T-helper 2 cell (primary cell): ENCODE data around the gene BSDC1.
"Not testable (repeated sequence)": the region's sequence is repeated elsewhere in the genome, so short reads cannot be mapped to it uniquely, and the experiment has no call there.

Source experiments
- DNase-seq, 5 experiments: peaks; one replicate each; pipeline versions ENCODE4 v3.0.0 to v3.0.0-alpha.2; 2012 to 2022
- total RNA-seq, 2 donors: gene quantifications; one replicate each; lab custom pipeline; 2026; lab: John Stamatoyannopoulos, UW

Gene BSDC1, protein sequence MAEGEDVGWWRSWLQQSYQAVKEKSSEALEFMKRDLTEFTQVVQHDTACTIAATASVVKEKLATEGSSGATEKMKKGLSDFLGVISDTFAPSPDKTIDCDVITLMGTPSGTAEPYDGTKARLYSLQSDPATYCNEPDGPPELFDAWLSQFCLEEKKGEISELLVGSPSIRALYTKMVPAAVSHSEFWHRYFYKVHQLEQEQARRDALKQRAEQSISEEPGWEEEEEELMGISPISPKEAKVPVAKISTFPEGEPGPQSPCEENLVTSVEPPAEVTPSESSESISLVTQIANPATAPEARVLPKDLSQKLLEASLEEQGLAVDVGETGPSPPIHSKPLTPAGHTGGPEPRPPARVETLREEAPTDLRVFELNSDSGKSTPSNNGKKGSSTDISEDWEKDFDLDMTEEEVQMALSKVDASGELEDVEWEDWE
- 138 to 160 reads per million in 2 donors for total RNA-seq

DNA sequence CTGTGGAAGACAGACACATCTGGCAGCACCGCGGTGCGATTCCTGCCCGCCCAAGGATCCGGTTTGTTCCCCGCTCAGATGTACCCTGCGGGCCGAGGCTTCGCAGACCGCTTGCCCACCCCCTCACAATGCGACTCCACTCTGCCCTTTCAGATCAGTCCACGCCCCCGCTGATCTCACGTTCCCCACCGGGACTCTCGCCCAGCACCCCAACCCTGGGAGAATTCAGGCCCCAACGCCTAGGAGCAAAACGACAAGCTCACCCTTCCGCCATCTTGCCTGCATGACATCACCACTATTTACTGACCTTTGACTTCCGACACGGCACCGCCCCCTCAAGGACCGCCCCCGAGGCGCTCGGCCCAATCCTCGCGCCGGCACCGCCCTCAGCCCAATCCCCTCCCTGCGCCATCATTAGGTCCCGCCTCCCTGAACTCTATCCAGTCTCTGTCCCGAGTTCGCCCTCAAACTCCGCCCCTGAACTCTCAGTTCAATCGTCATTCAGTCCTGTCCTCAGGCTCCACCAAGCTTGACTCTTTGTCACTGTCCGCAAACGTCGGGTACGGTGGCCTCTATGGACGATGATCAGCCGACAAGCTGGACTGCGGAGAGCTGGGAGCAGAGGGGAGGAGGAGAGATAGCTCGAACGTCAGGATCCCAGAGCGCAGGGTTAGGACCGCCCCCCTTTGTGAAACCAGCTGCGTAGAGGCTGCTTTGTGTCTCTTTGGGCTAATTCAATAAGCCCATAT, at the start of gene BSDC1:
Gene BSDC1 (minus strand): TSS at position 301 of the 749 bp plus-strand sequence. CDS start 27 bp downstream, at position 274.
- DNase-seq, result peak; percentile 94 to 97 (median 97)

DNA sequence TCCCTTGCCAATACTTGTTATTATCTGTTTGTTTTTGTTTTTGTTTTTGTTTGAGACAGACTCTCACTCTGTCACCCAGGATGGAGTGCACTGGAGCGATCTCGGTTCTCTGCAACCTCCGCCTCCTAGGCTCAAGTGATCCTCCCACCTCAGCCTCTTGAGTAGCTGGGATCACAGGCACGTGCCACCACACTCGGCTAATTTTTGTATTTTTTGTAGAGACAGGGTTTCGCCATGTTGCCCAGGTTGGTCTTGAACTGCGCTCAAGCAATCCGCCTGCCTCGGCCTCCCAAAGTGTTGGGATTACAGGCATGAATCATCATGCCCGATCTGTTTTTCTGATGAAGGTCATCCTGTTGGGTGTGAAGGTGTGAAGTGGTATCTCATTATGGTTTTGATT, 47.2 kb upstream of the BSDC1 start:
- not testable (repeated sequence) for DNase-seq

DNA sequence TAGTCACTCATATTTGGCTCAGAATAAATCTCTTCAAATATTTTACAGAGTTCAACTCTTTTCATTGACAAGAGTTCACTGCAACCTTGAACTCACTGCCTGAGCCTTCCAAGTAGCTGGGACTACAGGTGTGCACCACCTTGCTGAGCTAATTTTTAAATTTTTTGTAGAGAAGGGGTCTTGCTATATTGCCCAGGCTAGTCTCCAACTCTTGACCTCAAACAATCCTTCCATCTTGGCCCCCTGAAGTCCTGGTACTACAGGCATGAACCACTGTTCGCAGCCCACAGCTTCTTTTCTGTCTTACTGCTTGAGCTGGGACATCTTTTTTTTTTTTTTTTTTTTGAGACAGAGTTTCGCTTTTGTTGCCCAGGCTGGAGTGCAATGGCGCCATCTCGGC, 44.5 kb upstream of the BSDC1 start:
- not testable (repeated sequence) for DNase-seq

DNA sequence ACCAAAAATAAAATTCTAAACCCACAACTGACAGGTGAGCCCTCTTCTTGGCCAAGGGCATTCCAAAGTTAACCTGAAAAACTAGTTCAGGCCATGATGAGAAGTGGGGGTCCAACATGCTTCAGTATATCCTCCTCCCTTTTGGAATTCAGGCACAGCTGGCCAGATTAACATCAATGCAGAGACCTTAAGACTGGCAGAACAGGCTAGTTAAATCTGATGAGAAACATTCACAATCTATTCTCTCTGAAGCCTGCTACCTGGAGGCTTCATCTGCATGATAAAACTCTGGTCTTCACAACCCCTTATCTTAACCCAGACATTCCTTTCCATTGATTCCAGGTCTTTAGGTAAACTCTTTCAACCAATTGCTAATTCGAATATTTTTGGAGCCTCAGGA, 43.9 kb upstream of the BSDC1 start:
- no peak for DNase-seq

DNA sequence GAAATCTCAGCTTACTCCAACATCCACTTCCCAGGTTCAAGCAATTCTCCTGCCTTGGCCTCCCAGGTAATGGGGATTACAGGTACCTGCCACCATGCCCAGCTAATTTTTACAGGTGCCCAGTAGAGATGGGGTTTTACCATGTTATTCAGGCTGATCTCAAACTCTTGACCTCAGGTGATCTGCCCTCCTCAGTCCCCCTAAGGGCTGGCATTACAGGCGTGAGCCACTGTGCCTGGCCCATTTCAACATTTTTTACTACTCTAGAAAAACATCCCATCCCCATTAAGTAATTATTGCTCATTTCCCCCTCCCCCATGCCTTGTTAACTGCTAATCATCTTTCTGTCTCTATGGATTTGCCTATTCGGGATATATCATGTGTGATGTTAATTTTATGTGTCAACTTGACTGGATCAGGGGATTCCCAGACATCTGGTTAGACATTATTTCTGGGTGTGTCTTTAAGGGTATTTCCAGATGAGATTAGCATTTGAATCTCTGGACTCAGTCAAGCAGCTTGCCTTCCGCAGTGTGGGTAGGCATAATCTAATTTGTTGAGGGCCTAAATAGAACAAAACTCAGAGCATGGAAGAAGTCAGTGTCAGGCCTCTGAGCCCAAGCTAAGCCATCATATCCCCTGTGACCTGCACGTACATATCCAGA, 37.6 kb upstream of the BSDC1 start:
- DNase-seq, result no peak

DNA sequence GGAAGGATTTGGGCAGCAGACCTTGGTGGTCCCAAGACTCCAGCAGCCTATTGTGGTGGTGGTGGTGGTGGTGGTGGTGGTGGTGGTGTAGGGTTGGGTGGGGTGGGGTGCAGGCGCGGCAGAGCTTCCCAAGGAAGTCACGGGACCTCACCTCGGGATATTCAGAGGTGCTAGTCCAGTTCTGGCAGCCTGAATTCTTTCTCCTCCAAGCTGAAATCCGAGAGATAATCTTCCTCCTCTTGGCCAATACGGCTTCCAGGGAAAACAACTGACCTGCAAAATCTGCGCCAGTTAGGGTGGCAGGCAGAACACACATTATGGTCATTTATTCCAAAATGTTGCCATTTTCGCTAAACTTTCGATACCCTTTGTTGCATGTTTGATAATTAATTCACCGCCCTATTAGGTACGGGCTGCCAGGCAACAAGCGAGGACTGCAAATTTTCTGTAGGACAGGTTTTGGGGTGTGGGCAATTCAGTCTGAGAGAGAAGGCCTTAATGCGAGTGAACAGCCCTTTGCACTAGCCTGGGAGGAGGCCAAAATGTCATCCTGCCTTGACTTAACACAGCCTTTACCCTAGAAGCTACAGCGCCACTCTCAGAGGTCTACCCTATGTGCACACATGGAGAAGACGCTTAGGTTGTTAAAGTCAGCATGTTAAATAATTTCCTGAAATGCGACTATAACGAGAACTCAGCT, 33.2 kb upstream of the BSDC1 start:
- no peak for DNase-seq

DNA sequence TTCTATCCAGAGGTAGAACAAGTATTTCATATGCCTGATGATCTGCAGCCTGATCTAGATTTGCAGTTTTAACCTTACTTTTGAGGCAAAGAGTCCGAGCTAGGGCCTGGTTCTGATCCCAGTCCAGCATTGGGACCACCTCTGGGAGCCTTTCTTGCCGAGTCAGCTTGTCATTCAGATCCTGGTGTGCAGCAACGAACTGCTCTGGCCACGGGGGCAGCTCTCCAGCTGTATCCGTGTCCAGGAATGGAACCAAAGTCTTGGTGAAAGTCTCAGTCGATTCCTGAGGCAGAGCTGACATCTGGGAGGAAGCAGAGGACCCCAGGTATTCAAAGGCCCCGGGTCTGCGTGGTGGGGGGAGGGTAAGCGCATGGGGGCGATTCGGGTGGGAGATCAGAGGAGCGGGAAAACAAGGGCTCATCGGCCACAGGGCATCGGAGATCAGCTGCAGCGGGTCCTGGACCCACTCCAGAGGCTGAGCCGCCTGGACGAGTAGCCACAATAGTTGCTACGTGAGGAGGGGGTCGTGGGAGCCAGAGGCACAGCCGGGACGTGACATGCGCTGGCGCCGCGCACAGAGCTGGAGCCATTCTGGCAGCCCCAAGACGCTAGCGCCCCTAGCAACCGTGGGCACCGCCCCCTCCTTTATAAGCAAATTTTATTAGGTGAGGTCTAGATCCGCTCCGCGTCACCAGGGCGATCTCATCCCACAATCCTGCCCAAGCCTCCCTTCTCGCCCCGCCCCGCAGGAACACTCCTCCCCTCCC, 32.4 kb upstream of the BSDC1 start:
- no peak for DNase-seq

DNA sequence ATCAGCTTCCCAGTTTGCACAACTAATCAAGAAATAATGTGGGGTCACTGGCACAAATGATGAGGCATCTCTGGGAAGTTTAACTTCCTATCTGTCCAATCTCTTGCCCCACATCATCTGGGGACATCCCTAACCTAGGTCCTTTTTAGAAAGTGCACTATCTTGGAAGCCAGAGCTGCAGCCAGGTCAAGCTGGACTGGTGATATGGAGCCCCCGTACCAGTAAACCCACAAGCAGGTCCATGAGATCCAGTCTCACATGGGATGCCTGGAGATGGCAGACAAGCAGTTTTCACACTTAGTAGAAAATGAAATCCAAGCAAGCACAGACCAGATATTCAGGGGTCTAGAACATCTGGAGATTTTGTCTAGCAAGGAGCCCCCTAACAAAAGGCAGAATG, 27.5 kb upstream of the BSDC1 start:
- DNase-seq, result no peak

DNA sequence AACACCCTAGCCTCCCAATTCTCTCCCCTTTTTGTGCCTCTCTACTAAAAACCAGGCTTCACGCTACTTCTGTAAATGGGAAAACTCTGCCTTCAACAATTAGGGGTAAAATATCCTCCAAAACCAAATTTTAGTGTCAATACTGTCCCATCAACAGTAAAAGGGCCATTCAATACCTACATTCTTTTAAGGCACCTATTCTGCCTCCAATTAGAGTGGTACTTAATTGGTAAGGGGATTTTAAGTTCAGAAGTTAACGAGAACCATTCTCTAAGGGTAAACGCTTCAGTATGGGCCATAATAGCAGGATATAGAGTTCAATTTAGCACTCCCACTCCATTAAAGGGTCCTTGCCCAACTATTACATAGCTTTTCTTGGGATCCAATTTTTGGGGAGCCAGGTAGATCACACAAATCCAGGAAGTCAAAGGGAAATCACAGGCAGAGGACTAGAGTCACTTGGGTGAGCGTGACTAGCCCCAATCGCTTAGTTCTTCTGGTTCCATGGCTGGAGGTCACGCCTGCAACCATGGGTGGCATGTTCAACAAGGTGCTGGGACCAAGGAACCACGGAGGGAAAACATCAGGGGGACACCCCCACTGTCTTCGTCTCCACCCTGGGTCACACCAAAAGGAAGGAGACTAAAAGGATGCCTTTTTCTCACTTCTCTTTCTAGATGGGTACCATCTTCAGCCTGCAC, 20.1 kb upstream of the BSDC1 start:
- no peak for DNase-seq

DNA sequence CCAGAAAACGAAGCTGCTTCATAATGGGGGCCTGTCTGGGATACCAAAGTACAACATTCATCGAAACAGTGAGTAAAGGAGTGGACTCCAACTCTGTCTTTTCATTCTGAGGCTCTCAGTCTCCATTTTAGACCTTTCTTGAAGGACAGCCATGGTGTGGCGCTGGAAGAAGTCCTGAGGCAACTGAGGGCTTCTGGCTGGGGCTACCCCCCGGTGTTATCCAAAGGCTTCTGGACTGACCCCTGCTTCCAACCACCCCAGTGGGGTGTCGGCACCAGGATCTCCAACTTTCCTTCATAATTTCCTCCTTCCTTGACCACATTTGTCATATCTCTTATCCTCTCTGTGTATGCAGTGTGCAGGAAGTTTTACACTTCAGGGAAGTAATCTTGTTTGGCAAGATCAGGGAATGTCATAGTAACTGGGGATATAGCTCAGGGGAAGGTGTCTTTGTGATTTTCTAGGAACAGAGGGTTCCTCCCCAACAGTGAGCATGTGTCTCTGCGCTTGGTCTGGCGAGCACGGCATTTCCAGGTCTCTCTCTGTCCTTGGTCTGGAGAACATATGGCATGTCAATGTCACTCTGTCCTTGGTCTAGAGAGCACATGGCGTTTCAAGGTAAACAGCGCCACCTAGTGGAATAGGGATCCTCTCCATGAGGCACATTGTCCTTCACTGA, 19.4 kb upstream of the BSDC1 start:
- DNase-seq, result peak; percentile 15 to 79 (median 49)

DNA sequence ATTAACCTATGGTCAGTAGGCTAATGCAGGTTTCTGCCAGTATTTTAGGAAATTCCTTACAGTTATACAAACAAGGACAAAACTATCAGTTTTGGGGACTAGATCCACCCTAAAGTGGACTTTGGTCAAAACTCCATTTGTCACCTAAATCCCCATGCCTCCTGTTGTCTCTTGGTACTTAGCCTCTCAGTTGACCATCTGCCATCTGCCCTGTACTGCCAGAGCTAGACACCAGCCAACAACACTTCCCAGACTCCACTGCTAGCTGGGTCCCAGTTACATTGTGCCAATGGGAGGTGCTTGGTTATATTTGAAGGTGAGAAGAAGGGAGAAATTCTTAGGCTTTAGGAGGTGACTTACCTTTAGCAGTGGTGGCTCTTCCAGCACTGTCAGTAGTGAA, 17.0 kb upstream of the BSDC1 start:
- no peak for DNase-seq

DNA sequence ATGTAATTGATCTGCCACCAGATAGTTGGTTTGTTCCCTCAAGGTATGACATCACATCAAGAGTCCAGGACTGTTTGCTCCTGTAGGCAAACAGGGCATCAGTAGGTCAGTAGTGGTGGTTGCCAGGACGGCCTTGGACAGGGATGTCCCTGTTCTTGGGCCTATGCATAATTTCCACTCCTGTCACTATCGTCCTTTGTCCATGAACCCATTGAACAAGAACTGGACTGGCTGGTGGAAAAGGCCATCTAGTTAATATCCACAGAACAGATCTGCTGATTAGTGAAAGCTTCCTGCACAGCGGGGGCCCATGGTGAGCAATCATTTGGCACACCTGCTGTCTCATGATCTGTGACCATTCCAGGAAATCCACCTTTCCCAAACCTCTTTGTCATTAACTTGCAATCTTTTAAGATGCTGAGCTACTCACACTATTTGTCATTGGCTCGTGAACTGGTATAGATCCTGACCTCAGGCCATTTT, 12.4 kb upstream of the BSDC1 start:
- DNase-seq, result no peak

DNA sequence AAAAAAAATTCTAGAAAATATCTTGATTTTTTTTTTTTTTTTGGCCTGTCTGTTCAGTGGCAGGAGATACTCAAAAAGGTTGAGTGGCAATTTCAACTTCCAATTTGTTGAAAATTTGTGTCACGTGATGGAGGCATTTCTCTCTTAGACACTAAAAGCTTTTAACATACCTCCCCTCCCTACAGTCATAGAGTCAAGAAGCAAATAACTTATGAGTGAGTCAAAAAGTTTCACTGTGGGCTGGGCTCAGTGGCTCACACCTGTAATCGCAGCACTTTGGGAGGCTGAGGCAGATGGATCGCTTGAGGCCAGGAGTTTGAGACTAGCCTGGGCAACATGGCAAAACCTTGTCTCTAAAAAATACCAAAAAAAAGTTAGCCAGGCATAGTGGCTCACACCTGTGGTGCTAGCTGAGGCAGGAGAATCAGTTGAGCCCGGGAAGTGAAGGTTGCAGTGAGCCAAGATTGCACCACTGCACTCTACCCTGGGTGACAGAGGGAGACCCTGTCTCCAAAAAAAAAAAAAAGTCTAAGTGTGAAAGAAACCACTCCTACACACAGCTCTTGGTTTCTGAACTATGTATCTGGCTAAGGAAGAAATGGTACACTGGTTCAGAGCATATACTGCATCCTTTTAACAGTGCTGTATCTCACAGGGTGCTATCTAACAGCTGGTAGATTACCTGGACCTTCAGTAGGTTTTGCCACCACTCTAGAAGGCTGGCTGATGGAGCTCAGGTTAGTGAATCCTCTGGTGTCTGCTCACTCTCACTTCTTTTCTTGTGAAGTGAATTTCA, 11.6 kb upstream of the BSDC1 start:
- no peak for DNase-seq

DNA sequence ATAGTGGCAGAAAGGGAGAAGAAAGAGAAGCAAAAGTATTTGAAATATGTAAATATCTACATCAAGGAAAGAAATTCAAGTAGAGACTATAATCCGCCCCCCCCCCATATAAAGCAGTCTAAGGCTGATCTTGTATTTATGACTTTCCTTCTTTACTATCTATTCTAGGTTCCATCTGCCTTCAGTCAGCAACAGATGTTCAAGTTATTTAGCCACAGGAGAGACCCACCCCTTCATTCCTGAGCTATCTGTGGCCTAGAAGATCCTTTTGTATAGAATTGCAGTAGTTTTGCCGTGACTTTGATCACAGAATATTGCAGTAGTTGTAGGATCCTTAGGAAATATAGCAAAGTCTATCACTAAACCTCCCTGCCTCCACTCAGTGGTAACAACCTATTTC, 10.7 kb upstream of the BSDC1 start:
- DNase-seq, result no peak

DNA sequence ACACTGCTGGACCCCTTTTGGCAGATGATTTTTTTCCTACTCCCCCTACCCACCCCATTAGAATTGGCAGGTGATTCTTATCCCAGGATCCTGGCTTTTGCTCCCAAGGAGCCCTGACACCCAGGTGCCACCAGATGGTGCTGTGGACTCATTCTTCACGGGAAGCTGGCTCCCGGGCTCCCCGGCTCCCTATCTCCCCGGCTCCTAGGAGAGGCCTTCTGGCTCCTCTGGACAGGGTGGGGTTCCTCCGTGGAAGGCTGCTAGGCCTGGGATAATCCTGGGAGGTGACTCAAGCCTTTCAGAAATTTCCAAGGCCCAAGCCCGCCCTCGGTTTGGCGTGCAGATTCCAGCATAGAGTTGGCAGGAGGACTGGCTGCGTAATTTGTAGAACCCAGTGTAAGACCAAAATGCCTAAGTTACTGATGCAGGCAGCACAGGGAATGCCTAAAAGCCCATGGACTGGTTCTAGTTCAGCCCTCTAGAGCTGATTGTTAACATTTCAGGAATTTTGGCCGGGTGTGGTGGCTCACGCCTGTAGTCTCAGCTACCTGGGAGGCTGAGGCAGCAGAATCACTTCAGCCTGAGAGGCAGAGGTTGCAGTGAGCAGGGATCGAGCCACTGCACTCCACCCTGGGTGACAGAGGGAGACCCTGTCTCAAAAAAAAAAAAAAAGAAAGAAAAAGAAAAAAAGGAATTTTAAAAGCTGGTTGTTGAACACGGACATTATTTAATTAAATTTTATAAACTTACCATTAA, 6.8 kb upstream of the BSDC1 start:
- DNase-seq, result peak; percentile 15 to 48 (median 29)

DNA sequence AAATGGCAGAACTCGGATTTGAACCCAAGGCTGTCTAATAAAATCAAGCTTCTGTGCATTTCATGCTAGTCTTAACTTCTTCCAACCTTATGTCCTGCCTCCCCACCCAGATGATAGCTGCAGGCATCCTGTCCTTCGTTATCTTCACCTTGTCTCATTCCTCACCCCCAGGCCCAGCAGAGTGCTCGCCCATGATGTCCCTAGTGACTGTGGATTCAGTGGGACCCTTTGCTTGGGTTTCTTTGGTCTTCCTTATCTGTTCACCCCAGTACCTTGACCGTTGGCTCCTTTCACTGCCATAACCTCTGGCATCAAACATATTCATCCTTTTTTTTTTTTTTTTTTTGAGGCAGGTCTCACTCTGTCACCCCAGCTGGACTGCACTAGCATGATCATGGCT, 5.6 kb upstream of the BSDC1 start:
- no peak for DNase-seq

DNA sequence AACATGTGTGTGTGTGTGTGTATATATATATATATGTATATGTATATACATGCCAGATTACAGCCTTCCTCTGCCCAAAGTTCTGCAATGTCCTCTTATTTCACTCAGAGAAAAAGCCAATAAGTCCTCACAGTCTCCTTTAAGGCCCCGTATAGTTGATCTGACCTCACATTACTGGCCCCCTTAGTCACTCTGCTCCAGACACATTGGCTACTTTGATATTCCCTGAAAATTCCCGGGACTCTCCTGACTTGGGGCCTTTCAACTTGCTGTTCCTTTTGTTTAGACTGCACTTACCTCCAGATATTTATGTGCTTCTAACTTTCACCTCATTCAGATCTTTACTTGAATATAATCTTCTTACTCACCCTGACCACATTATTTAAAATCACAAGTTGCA, 4.2 kb upstream of the BSDC1 start:
- DNase-seq, result no peak

DNA sequence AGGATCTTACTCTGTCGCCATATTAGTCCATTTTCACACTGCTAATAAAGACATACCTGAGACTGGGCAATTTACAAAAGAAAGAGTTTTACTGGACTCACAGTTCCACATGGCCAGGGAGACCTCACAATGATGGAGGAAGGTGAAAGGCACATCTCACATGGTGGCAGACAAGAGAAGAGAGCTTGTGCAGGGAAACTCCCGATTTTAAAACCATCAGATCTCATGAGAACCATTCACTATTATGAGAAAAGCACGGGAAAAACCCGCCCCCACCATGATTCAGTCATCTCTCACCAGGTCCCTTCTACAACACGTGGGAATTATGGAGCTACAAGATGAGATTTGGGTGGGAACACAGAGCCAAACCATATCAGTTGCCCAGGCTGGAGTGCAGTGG, 2.3 kb upstream of the BSDC1 start:
- DNase-seq, result not testable (repeated sequence)

DNA sequence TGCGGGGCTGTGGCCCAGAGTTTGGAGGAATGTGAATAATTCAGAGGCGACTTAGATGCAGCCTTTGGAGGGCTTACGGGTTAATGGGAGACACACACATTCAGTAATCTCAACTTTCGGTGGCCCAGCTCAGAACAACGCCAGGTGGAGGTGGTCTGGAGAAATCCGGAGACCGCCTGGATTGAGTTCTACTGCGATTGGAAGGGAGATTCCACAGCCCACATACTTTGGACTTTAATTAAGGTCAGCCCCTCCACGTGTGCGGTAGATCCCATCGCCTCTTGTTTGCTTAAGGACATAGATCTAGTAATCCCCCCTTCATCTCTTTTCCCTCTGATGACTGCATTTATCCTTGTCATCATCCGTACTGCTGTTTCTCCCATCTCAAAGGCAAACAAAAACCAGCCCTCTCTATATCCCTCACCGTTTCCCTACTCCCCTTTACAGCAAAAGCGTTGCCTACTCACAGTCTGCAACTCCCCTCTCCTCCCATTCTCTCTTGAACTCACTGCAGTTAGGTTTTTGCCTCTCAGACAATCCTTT, 720 bp upstream of the BSDC1 start:
- DNase-seq, result no peak
